ENCODE data around the gene HS3ST5. TPM values are rescaled to one million over a fixed set of nuclear protein-coding genes. Genes with fewer than 3 reads are reported as not detected.

HS3ST5 gene
- total and polyA plus RNA-seq, 7 donors = 0.28 to 1.1 (median 0.36) TPM; not detected in 2

GRCh38 chr6:114354482-114354881 lies 11.7 kb upstream of the HS3ST5 start:
- Histone ChIP-seq H3K4me3 (no peak overlapping the region), H3K4me1 (no peaks in the 10 kb centered on the region), H3K27ac (no peak overlapping the region), H3K36me3 (no peaks in the 10 kb centered on the region), H3K27me3 (no peaks in the 10 kb centered on the region), H3K9me3 (no peaks in the 10 kb centered on the region)
- intact Hi-C loops (cut with DNase I) = no loop called here
- DNase-seq = no peak
- WGBS, 2 donors = 94 to 97% methylated on average over 2 of the region's 2 CpGs
- TF ChIP-seq EP300 (IDR thresholded peaks at IDR 0.05) = no peak
- no peak for TF ChIP-seq POLR2AphosphoS5 (IDR thresholded peaks at IDR 0.05)
- TF ChIP-seq CTCF (IDR thresholded peaks at IDR 0.05) = no peak
- no peak for TF ChIP-seq POLR2A (IDR thresholded peaks at IDR 0.05)

DNA sequence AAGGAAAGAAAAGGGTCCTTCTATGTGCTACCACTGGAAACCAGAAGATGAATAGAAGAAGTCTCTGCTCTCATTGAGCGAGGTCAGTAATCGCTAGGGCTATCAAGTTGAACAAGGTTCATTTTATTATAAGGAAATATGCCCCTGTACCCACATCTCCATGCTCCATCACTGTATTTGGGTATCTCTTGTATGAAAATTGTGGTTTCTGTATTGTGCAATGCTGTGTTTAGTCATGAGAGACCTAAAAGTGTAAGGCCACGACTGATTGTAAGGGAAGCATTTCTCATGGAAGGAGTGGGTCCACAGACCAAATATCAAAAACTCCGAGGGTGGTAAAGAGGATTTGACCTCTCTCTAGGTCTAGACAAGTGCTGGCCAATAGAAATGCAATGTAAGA lies 3.6 kb upstream of the HS3ST5 start:
- 84 to 87% methylated on average over 4 of the region's 4 CpGs for WGBS, 2 donors
- Histone ChIP-seq H3K9me3 (no peaks in the 10 kb centered on the region), H3K4me1 (peaks cover 0 to 34% (median 29%) of the 10 kb centered on the region in 4 donors), H3K4me3 (no peak overlapping the region), H3K27ac (no peak overlapping the region), H3K27me3 (peaks cover 0 to 20% (median 0%) of the 10 kb centered on the region in 3 donors), H3K36me3 (no peaks in the 10 kb centered on the region)
- TF ChIP-seq CTCF (IDR thresholded peaks at IDR 0.05) (no peak), POLR2A (IDR thresholded peaks at IDR 0.05) (no peak), EP300 (IDR thresholded peaks at IDR 0.05) (no peak), POLR2AphosphoS5 (IDR thresholded peaks at IDR 0.05) (no peak)
- no peak for DNase-seq
- intact Hi-C loops (cut with DNase I) = no loop called here

DNA sequence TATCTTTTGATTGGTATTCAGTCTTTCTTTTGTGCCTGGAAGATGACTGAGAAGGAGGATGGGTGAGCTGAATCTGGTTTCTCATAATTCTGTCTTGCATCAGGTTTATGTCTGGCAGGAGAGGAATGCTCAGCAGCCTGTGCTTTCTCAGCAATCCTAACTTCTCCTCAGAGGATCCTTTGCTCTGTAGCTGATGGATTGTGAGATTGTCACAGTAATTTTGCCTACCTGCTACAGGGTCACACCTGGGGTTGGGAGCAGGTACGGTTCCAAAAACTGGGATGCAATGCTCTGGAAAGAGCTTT lies 2.1 kb upstream of the HS3ST5 start:
- peaks cover 0 to 35% (median 30%) of the 10 kb centered on the region in 4 donors for H3K4me1 ChIP-seq
- TF ChIP-seq POLR2AphosphoS5 (IDR thresholded peaks at IDR 0.05) = no peak
- no peak for TF ChIP-seq POLR2A (IDR thresholded peaks at IDR 0.05)
- no peak for TF ChIP-seq CTCF (IDR thresholded peaks at IDR 0.05)
- no peak for TF ChIP-seq EP300 (IDR thresholded peaks at IDR 0.05)
- 80 to 89% methylated on average over 1 of the region's 1 CpG for WGBS, 2 donors

DNA sequence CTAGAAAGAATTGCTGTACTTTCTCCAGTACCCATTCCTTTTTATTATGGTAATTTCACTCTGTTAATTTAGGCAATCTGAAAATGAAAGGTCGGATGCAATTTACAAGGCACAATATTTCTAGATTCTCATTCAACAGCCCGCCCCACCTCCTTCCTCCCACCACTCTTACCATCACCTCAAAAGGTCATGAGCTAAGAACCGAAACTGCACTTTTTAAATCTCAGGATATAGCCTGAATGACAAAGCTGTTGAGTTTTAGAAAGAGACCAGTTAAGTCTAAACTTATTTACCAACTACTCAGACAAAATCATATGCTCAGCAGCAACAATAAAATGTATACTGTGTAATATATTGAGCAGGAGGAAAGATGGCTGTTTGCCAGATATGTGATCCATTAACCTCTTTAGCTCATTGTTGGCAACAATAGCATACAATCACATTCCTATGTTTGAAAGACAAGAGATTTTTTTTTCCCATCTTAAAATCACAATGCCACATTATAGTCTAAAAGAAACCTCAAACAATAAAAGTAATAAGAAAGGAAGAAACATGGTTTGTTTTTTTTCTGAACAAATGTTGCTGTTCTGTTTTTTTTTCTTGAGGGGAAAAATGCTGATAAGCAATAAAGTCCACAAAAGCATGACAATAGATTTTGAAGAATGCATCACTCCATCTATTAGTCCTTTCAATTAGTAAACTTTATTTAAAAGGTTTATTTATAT lies 1.6 kb upstream of the HS3ST5 start:
- no peak for DNase-seq
- TF ChIP-seq EP300 (IDR thresholded peaks at IDR 0.05) (no peak), POLR2AphosphoS5 (IDR thresholded peaks at IDR 0.05) (no peak), POLR2A (IDR thresholded peaks at IDR 0.05) (no peak), CTCF (IDR thresholded peaks at IDR 0.05) (no peak)
- Histone ChIP-seq H3K27ac (no peak overlapping the region), H3K36me3 (no peaks in the 10 kb centered on the region), H3K4me3 (no peak overlapping the region), H3K9me3 (no peaks in the 10 kb centered on the region), H3K4me1 (peaks cover 0 to 35% (median 30%) of the 10 kb centered on the region in 4 donors), H3K27me3 (peaks cover 0 to 20% (median 0%) of the 10 kb centered on the region in 3 donors)
- intact Hi-C loops (cut with DNase I) = no loop called here
- 14 to 47% methylated on average over 3 of the region's 3 CpGs for WGBS, 2 donors

More for the DNA sequence above, 2.1 kb upstream of the HS3ST5 start:
- Histone ChIP-seq H3K27ac (no peak overlapping the region), H3K4me3 (no peak overlapping the region), H3K27me3 (peaks cover 0 to 20% (median 0%) of the 10 kb centered on the region in 3 donors), H3K9me3 (no peaks in the 10 kb centered on the region), H3K36me3 (no peaks in the 10 kb centered on the region)
- intact Hi-C loops (cut with DNase I) = no loop called here
- no peak for DNase-seq

DNA sequence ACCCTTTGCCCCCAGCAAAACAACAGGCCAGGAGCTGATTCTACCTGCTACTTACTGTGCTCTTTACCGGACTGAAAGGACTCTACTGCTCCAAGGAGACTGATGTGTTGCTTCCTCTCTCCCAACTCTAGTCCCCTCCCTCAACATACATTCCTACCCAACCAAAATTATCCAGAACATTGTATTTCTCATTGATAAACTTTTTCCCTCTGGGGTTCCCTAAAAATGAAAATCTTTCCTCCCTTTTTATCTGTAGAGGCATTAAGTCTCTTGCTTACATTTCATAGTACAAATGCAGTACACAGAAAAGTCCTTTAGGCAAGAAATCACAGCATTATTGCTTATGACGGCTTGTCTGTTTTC lies 940 bp upstream of the HS3ST5 start:
- peaks cover 0 to 20% (median 0%) of the 10 kb centered on the region in 3 donors for H3K27me3 ChIP-seq
- intact Hi-C loops (cut with DNase I) = no loop called here
- 7 to 24% methylated on average over 2 of the region's 2 CpGs for WGBS, 2 donors

More for the DNA sequence above, 940 bp upstream of the HS3ST5 start:
- Histone ChIP-seq H3K9me3 (no peaks in the 10 kb centered on the region), H3K4me1 (peaks cover 0 to 35% (median 30%) of the 10 kb centered on the region in 4 donors), H3K27ac (no peak overlapping the region), H3K4me3 (peak overlapping the region; percentile 38 to 65 (median 56)), H3K36me3 (no peaks in the 10 kb centered on the region)
- no peak for DNase-seq
- TF ChIP-seq EP300 (IDR thresholded peaks at IDR 0.05) (no peak), POLR2A (IDR thresholded peaks at IDR 0.05) (no peak), POLR2AphosphoS5 (IDR thresholded peaks at IDR 0.05) (no peak), CTCF (IDR thresholded peaks at IDR 0.05) (no peak)

All from sigmoid colon (tissue), 7 donors.